ENCODE measurements around the gene F8A3. TPM values are rescaled to one million over a fixed set of nuclear protein-coding genes. Genes with fewer than 3 reads are reported as not detected.

The F8A3 gene
- total RNA-seq, 1 experiment from 2014 or later: not detected

DNA sequence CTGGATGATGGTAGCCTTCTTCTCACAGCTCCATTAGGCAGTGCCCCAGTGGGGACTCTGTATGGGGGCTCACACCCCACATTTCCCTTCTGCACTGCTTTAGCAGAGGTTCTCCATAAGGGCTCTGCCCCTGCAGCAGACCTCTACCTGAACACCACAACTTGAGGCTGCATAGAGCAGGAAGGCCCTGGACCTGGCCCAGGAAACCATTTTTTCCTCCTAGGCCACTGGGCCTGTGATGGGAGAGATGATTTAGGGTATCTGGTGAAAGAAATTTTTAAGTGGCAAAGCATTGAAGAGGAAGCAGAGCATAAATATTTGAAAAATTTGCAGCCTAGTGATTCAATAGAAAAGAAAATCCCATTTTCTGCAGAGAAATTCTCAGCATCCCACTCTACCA lies 17.3 kb downstream of the F8A3 start (continued):
- no peak for TF ChIP-seq ZNF274 (IDR thresholded peaks at IDR 0.05; ENCODE audit: low read depth, low read length)
- TF ChIP-seq FOSL1 (IDR thresholded peaks at IDR 0.05; ENCODE audit: low read depth): no peak

DNA sequence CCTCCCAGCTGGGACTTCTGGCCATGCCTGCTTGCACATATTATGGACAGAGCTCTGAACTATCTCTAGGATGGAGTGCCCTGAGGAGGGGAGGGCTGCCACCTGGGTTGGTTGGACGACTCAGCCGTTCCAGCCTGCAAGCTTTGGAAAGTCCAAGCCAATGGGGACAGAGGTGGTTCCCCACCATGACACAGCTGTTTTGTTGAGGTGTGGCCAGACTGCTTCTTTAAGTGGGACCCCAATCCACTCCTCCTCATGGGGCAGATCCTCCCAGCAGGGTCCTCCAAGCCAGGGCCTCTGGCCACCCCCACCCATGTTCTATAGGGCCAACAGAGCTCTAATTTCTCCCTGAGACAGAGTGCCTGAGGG lies 22.7 kb downstream of the F8A3 start:
- BruUV-seq (replicated peaks): no TSS peak
- ChIA-PET RAD21 (ENCODE audit: low non-redundant PET in 1 of 2, low total read pairs in 2 of 2, uncharacterized antibody in 2 of 2, unreplicated experiment in 2 of 2) (no interaction called here), POLR2A (no interaction called here), CTCF (no interaction called here)
- Histone ChIP-seq H3K9ac (ENCODE audit: low read length) (no peak overlapping the region), H3K9me3 (ENCODE audit: control insufficient read depth in 1 of 2, insufficient read depth in 1 of 2, low read depth in 1 of 2, low read length in 2 of 2) (no peaks in the 10 kb centered on the region), H3K79me2 (ENCODE audit: insufficient read depth, low read length) (no peaks in the 10 kb centered on the region), H3K4me2 (ENCODE audit: low read length) (no peak overlapping the region), H4K20me1 (ENCODE audit: insufficient read depth) (no peaks in the 10 kb centered on the region), H3K9me2 (ENCODE audit: insufficient read depth) (no peaks in the 10 kb centered on the region), H3K4me3 (replicated peaks in 1 of 2; ENCODE audit: low read depth in 1 of 2, low read length in 2 of 2) (no peak overlapping the region), H3K27me3 (ENCODE audit: insufficient read depth, low read length) (no peaks in the 10 kb centered on the region), H2AFZ (ENCODE audit: low read depth, low read length, poor library complexity, severe bottlenecking) (no peak overlapping the region), H3K36me3 (ENCODE audit: control insufficient read depth in 1 of 2, insufficient read depth in 2 of 2, low read length in 2 of 2) (no peaks in the 10 kb centered on the region), H3K27ac (ENCODE audit: low read depth, low read length) (no peak overlapping the region), H3K4me1 (ENCODE audit: control insufficient read depth in 1 of 2, insufficient read depth in 2 of 2, low read length in 2 of 2) (no peaks in the 10 kb centered on the region)
- intact Hi-C loops (cut with micrococcal nuclease): no loop called here
- DNase-seq (ENCODE audit: low read depth, low spot score) (no peak), ATAC-seq (no peak)
- TF ChIP-seq YY1 (IDR thresholded peaks at IDR 0.05; ENCODE audit: extremely low read depth, insufficient replicate concordance, low read depth, low read length) (no peak), EGR1 (IDR thresholded peaks at IDR 0.05; ENCODE audit: low read depth) (no peak), ZNF274 (IDR thresholded peaks at IDR 0.05; ENCODE audit: low read depth, low read length) (no peak), EZH2phosphoT487 (IDR thresholded peaks at IDR 0.05; ENCODE audit: borderline replicate concordance) (no peak), ZFX (IDR thresholded peaks at IDR 0.05) (no peak), FOSL1 (IDR thresholded peaks at IDR 0.05; ENCODE audit: low read depth) (no peak), EZH2 (IDR thresholded peaks at IDR 0.05) (no peak), REST (IDR thresholded peaks at IDR 0.05; ENCODE audit: low read depth) (no peak), MAX (IDR thresholded peaks at IDR 0.05) (no peak), SIN3A (IDR thresholded peaks at IDR 0.05; ENCODE audit: low read depth) (no peak), RAD21 (IDR thresholded peaks at IDR 0.05; ENCODE audit: low read depth) (no peak), POLR2A (IDR thresholded peaks at IDR 0.05; ENCODE audit: borderline replicate concordance, extremely low read depth, insufficient read depth, insufficient read length) (no peak), SRF (IDR thresholded peaks at IDR 0.05; ENCODE audit: low read depth) (no peak), POLR2AphosphoS5 (IDR thresholded peaks at IDR 0.05; ENCODE audit: low read depth, low read length) (no peak), ZBTB33 (IDR thresholded peaks at IDR 0.05; ENCODE audit: extremely low read depth, insufficient replicate concordance, low read length) (no peak), ELF1 (IDR thresholded peaks at IDR 0.05; ENCODE audit: borderline replicate concordance, low read depth) (no peak)
- TF ChIP-seq, protein P1, sequence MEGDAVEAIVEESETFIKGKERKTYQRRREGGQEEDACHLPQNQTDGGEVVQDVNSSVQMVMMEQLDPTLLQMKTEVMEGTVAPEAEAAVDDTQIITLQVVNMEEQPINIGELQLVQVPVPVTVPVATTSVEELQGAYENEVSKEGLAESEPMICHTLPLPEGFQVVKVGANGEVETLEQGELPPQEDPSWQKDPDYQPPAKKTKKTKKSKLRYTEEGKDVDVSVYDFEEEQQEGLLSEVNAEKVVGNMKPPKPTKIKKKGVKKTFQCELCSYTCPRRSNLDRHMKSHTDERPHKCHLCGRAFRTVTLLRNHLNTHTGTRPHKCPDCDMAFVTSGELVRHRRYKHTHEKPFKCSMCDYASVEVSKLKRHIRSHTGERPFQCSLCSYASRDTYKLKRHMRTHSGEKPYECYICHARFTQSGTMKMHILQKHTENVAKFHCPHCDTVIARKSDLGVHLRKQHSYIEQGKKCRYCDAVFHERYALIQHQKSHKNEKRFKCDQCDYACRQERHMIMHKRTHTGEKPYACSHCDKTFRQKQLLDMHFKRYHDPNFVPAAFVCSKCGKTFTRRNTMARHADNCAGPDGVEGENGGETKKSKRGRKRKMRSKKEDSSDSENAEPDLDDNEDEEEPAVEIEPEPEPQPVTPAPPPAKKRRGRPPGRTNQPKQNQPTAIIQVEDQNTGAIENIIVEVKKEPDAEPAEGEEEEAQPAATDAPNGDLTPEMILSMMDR (IDR thresholded peaks at IDR 0.05 in 2 of 3, conservative IDR thresholded peaks at IDR 0.05 in 1 of 3; ENCODE audit: borderline replicate concordance in 1 of 3, insufficient read depth in 1 of 3, low read depth in 2 of 3, low read length in 2 of 3): no peak

Data from HCT116 (cell line).